ENCODE measurements around the gene MUC16. TPM values are rescaled to one million over a fixed set of nuclear protein-coding genes. Genes with fewer than 3 reads are reported as not detected.
"Not testable (repeated sequence)": the region's sequence is repeated elsewhere in the genome, so short reads cannot be mapped to it uniquely, and the experiment has no call there.

The MUC16 gene
- polyA plus RNA-seq, 1 donor from 2014 or later = not detected

DNA sequence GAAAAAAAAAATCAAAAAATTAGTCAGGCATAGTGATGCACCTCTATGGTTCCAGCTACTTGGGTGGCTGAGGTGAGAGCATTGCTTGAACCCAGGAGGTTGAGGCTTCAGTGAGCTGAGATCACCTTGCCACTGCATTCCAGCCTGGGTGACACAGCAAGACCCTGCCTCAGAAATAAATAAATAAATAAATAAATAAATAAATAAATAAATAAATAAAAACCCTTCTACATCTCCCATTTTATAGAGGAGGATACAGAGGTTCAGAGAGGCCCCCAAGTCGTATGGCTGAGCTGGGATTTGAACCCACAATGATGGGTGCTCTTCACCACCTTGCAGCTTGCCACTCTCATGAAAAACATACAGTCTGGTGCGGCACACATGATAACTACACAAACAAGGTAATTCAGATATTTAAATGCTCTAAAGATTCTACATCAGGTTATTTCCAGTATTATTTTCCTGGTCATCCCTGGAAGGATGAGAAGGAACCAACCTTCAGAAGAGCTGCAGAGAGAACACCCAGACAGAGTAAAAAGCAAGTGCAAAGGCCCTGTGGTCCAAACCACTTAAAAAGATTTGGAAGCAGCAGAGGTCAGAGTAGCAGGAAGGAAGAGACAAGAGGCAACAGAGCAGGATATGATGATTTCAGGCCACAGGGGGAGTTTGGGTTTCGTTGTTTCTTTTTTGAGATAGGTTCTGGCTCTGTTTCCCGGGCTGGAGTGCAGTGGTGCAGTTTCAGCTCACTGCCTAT, 47.5 kb upstream of the MUC16 start:
- Histone ChIP-seq H3K27ac (ENCODE audit: low read length) (no peak overlapping the region), H4K20me1 (ENCODE audit: insufficient read depth) (no peaks in the 10 kb centered on the region), H3K9ac (ENCODE audit: low read length) (no peak overlapping the region), H3F3A (ENCODE audit: insufficient read depth, low read length, poor library complexity, severe bottlenecking) (no peaks in the 10 kb centered on the region), H2AFZ (ENCODE audit: low read depth, low read length) (no peak overlapping the region), H3K9me2 (ENCODE audit: insufficient read depth, low read length) (no peaks in the 10 kb centered on the region), H3K36me3 (ENCODE audit: insufficient read depth, low read length) (no peaks in the 10 kb centered on the region), H3K4me3 (ENCODE audit: low read length) (no peak overlapping the region), H3K79me2 (replicated peaks; ENCODE audit: insufficient read depth, low read length) (no peaks in the 10 kb centered on the region), H3K9me3 (ENCODE audit: low read length) (no peaks in the 10 kb centered on the region), H3K27me3 (ENCODE audit: insufficient read depth, low read depth, low read length) (no peaks in the 10 kb centered on the region), H3K4me2 (ENCODE audit: low read length) (no peak overlapping the region)
- TF ChIP-seq RAD21 (conservative IDR thresholded peaks at IDR 0.05) = no peak
- TF ChIP-seq EP300 (conservative IDR thresholded peaks at IDR 0.05; ENCODE audit: poor library complexity, severe bottlenecking) = no peak
- TF ChIP-seq TAF1 (IDR thresholded peaks at IDR 0.05; ENCODE audit: low read depth) = no peak
- TF ChIP-seq POLR2AphosphoS5 (IDR thresholded peaks at IDR 0.05) = no peak
- no peak for TF ChIP-seq EZH2 (IDR thresholded peaks at IDR 0.05; ENCODE audit: borderline replicate concordance, insufficient read depth, low read length, poor library complexity, severe bottlenecking)
- TF ChIP-seq SMC3 (conservative IDR thresholded peaks at IDR 0.05; ENCODE audit: poor library complexity) = no peak
- TF ChIP-seq MXI1 (conservative IDR thresholded peaks at IDR 0.05; ENCODE audit: poor library complexity, severe bottlenecking) = no peak
- TF ChIP-seq, protein P1, sequence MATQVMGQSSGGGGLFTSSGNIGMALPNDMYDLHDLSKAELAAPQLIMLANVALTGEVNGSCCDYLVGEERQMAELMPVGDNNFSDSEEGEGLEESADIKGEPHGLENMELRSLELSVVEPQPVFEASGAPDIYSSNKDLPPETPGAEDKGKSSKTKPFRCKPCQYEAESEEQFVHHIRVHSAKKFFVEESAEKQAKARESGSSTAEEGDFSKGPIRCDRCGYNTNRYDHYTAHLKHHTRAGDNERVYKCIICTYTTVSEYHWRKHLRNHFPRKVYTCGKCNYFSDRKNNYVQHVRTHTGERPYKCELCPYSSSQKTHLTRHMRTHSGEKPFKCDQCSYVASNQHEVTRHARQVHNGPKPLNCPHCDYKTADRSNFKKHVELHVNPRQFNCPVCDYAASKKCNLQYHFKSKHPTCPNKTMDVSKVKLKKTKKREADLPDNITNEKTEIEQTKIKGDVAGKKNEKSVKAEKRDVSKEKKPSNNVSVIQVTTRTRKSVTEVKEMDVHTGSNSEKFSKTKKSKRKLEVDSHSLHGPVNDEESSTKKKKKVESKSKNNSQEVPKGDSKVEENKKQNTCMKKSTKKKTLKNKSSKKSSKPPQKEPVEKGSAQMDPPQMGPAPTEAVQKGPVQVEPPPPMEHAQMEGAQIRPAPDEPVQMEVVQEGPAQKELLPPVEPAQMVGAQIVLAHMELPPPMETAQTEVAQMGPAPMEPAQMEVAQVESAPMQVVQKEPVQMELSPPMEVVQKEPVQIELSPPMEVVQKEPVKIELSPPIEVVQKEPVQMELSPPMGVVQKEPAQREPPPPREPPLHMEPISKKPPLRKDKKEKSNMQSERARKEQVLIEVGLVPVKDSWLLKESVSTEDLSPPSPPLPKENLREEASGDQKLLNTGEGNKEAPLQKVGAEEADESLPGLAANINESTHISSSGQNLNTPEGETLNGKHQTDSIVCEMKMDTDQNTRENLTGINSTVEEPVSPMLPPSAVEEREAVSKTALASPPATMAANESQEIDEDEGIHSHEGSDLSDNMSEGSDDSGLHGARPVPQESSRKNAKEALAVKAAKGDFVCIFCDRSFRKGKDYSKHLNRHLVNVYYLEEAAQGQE (IDR thresholded peaks at IDR 0.05; ENCODE audit: borderline replicate concordance) = no peak
- no peak for TF ChIP-seq CTCF (IDR thresholded peaks at IDR 0.05; ENCODE audit: poor library complexity, severe bottlenecking)

GRCh38 chr19:9056131-9056530, 45.9 kb upstream of the MUC16 start:
- not testable (repeated sequence) for H3K27ac ChIP-seq (ENCODE audit: low read length); H4K20me1 ChIP-seq (ENCODE audit: insufficient read depth); H3F3A ChIP-seq (ENCODE audit: insufficient read depth, low read length, poor library complexity, severe bottlenecking); H3K79me2 ChIP-seq (replicated peaks; ENCODE audit: insufficient read depth, low read length); H3K4me3 ChIP-seq (ENCODE audit: low read length); H3K27me3 ChIP-seq (ENCODE audit: insufficient read depth, low read depth, low read length); H3K9me2 ChIP-seq (ENCODE audit: insufficient read depth, low read length); H3K4me2 ChIP-seq (ENCODE audit: low read length); H3K9me3 ChIP-seq (ENCODE audit: low read length); H2AFZ ChIP-seq (ENCODE audit: low read depth, low read length); H3K36me3 ChIP-seq (ENCODE audit: insufficient read depth, low read length); H3K9ac ChIP-seq (ENCODE audit: low read length)

Measured in neural cell (in vitro differentiated cells).